C4-2B (cell line): ENCODE data around the gene ARAP2.

Experiments
- H3K27ac ChIP-seq: fragments of 450-650 bp; 2 replicates; pipeline ENCODE4 v1.5.1; 2017
- ZFX ChIP-seq: fragments of 450-650 bp; IDR thresholded peaks from 2 replicates; pipeline ENCODE4 v1.6.1; 2017
- TF ChIP-seq, protein P1 (sequence below): fragments of 450-650 bp; conservative IDR thresholded peaks from 2 replicates; pipeline ENCODE4 v1.5.1; 2017; ENCODE audit warnings: mild to moderate bottlenecking

ARAP2 gene

DNA sequence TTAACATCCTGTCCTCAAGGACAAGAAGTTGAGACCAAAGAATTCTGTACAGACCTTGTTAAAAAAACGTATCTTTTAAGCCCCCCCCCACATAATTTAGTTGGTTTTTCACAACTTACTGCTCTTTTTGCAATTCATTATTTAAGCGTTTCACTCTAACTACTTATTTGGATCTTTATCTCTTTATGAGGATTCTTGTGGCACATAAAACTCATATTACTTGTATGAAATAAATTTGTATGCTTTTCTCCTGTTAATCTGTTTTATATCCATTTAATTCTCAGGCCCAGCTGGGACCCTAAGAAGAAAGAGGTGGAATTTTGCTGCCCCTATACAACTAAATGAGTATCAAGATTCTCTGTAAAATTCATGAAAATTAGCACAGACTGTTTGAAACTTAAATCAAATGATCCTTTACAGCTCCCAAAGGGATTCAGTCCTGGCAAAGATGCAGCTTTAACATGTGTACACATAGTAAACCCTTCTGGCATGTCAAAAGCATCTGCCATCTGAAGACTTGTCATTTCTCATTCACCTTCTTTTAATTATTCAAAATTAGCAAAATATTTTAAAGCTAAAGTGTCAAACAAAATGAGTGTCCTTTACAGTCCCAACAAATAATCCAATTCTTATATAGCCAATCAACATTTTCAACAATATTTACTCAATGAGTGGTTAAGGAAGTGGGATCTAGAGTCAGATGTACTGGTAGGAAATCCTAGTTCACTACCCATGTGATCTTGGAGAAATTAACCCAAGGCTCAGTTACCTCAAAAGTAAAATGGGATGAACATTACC lies 17.7 kb downstream of the ARAP2 start:
- H3K27ac ChIP-seq: no peak overlapping the region
- TF ChIP-seq ZFX: no peak
- TF ChIP-seq, protein P1, sequence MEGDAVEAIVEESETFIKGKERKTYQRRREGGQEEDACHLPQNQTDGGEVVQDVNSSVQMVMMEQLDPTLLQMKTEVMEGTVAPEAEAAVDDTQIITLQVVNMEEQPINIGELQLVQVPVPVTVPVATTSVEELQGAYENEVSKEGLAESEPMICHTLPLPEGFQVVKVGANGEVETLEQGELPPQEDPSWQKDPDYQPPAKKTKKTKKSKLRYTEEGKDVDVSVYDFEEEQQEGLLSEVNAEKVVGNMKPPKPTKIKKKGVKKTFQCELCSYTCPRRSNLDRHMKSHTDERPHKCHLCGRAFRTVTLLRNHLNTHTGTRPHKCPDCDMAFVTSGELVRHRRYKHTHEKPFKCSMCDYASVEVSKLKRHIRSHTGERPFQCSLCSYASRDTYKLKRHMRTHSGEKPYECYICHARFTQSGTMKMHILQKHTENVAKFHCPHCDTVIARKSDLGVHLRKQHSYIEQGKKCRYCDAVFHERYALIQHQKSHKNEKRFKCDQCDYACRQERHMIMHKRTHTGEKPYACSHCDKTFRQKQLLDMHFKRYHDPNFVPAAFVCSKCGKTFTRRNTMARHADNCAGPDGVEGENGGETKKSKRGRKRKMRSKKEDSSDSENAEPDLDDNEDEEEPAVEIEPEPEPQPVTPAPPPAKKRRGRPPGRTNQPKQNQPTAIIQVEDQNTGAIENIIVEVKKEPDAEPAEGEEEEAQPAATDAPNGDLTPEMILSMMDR: no peak

GRCh38 chr4:36224972-36225903 lies 19.1 kb downstream of the ARAP2 start:
- H3K27ac ChIP-seq: no peak overlapping the region
- TF ChIP-seq, protein P1: no peak
- TF ChIP-seq ZFX: no peak

- TF ChIP-seq ZFX: no peak
- TF ChIP-seq, protein P1: no peak
- no peak overlapping the region for H3K27ac ChIP-seq
Measured at GRCh38 chr4:36222702-36223101, 21.6 kb downstream of the ARAP2 start.

DNA sequence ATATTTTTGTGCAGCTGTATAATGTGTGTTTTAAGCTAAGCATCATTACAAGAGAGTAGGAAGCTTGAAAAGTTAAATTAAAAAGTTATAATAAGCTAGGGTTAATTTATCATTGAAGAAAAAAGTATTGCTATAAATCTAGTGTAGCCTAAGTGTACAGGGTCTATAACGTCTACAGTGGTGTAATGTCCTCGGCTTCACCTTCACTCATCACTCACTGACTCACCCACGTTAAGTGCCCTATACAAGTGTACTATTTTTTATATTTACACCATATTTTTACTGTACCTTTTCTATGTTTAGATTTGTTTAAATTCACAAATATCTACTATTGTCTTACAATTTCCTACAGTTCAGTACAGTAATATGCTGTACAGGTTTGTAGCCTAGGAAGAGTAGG lies 23.5 kb downstream of the ARAP2 start:
- no peak overlapping the region for H3K27ac ChIP-seq
- TF ChIP-seq, protein P1: no peak
- TF ChIP-seq ZFX: no peak

GRCh38 chr4:36218121-36218520 lies 26.2 kb downstream of the ARAP2 start:
- TF ChIP-seq, protein P1: no peak
- TF ChIP-seq ZFX: no peak
- no peak overlapping the region for H3K27ac ChIP-seq

- no peak overlapping the region for H3K27ac ChIP-seq
- TF ChIP-seq, protein P1: no peak
- TF ChIP-seq ZFX: no peak
Measured at GRCh38 chr4:36215627-36216026, 28.7 kb downstream of the ARAP2 start.
